HepG2 (cell line): ENCODE results near the gene CD248. TPM values are rescaled to one million over a fixed set of nuclear protein-coding genes. Genes with fewer than 3 reads are reported as not detected.

ENCODE experiments used
- E2F2 ChIP-seq: sonication (generic); formaldehyde crosslinking; IDR thresholded peaks from 2 replicates; pipeline ENCODE4 v1.4.0; 2020; ENCODE audit warnings: missing genetic modification reagents, borderline replicate concordance
- IKZF4 ChIP-seq: sonication (generic); formaldehyde crosslinking; IDR thresholded peaks from 2 replicates; pipeline ENCODE4 v1.5.1; 2020; ENCODE audit warnings: borderline replicate concordance, mild to moderate bottlenecking, low read depth, missing genetic modification reagents; ENCODE audit errors: not compliant biosample characterization
- IRF1 ChIP-seq: sonication (generic); formaldehyde crosslinking; IDR thresholded peaks from 2 replicates; pipeline ENCODE4 v1.4.0; 2020; ENCODE audit warnings: low read depth, mild to moderate bottlenecking, missing genetic modification reagents
- MXD4 ChIP-seq: IDR thresholded peaks from 2 replicates; pipeline ENCODE4 v1.6.1; 2016; ENCODE audit warnings: mild to moderate bottlenecking, missing biosample characterization, missing genetic modification reagents
- MYNN ChIP-seq: sonication (generic); formaldehyde crosslinking; IDR thresholded peaks from 2 replicates; pipeline ENCODE4 v1.4.0; 2020; ENCODE audit warnings: mild to moderate bottlenecking, low read depth, missing genetic modification reagents
- NAIF1 ChIP-seq: sonication (generic); formaldehyde crosslinking; IDR thresholded peaks from 2 replicates; pipeline ENCODE4 v1.5.0; 2020; ENCODE audit warnings: mild to moderate bottlenecking, missing genetic modification reagents, borderline replicate concordance
- RFXAP ChIP-seq: sonication (generic); formaldehyde crosslinking; IDR thresholded peaks from 2 replicates; pipeline ENCODE4 v1.4.0; 2020; ENCODE audit warnings: missing genetic modification reagents, borderline replicate concordance
- SP4 ChIP-seq: sonication (generic); formaldehyde crosslinking; IDR thresholded peaks from 2 replicates; pipeline ENCODE4 v1.8.1; 2023; ENCODE audit warnings: mild to moderate bottlenecking, missing genetic modification reagents
- TAF1 ChIP-seq: sonication (generic); formaldehyde crosslinking; IDR thresholded peaks from 2 replicates; pipeline ENCODE4 v1.4.0; 2020; ENCODE audit warnings: missing genetic modification reagents
- TMF1 ChIP-seq: sonication (generic); formaldehyde crosslinking; IDR thresholded peaks from 2 replicates; pipeline ENCODE4 v1.8.1; 2022; ENCODE audit warnings: low read depth, missing genetic modification reagents
- TRIM24 ChIP-seq: sonication (generic); formaldehyde crosslinking; IDR thresholded peaks from 2 replicates; pipeline ENCODE4 v1.8.0; 2022; ENCODE audit warnings: mild to moderate bottlenecking, missing genetic modification reagents
- WIZ ChIP-seq: sonication (generic); formaldehyde crosslinking; IDR thresholded peaks from 2 replicates; pipeline ENCODE4 v1.5.1; 2020; ENCODE audit warnings: mild to moderate bottlenecking, missing genetic modification reagents
- ZBTB37 ChIP-seq: sonication (generic); formaldehyde crosslinking; IDR thresholded peaks from 2 replicates; pipeline ENCODE4 v1.4.0; 2020; ENCODE audit warnings: mild to moderate bottlenecking, missing genetic modification reagents
- ZBTB42 ChIP-seq: sonication (generic); formaldehyde crosslinking; IDR thresholded peaks from 2 replicates; pipeline ENCODE4 v1.5.0; 2020; ENCODE audit warnings: mild to moderate bottlenecking, missing genetic modification reagents
- ZFP37 ChIP-seq: sonication (generic); formaldehyde crosslinking; IDR thresholded peaks from 2 replicates; pipeline ENCODE4 v1.4.0; 2020; ENCODE audit warnings: missing genetic modification reagents, borderline replicate concordance
- ZFP90 ChIP-seq: sonication (generic); formaldehyde crosslinking; IDR thresholded peaks from 2 replicates; pipeline ENCODE4 v1.8.0; 2022; ENCODE audit warnings: missing genetic modification reagents, mild to moderate bottlenecking, inconsistent platforms, borderline replicate concordance
- ZNF275 ChIP-seq: sonication (generic); formaldehyde crosslinking; IDR thresholded peaks from 2 replicates; pipeline ENCODE4 v1.8.0; 2022; ENCODE audit warnings: missing genetic modification reagents, mild to moderate bottlenecking, inconsistent platforms, borderline replicate concordance
- ZNF3 ChIP-seq: IDR thresholded peaks from 2 replicates; pipeline ENCODE4 v1.7.0; 2017; ENCODE audit warnings: inconsistent platforms
- ZNF354B ChIP-seq: sonication (generic); formaldehyde crosslinking; IDR thresholded peaks from 2 replicates; pipeline ENCODE4 v1.8.0; 2022; ENCODE audit warnings: mild to moderate bottlenecking, missing genetic modification reagents
- ZNF556 ChIP-seq: sonication (generic); formaldehyde crosslinking; IDR thresholded peaks from 2 replicates; pipeline ENCODE4 v1.4.0; 2020; ENCODE audit warnings: mild to moderate bottlenecking, missing genetic modification reagents, borderline replicate concordance
- ZNF639 ChIP-seq: conservative IDR thresholded peaks from 2 replicates; pipeline ENCODE4 v1.6.1; 2018; ENCODE audit warnings: missing genetic modification reagents
- ZNF782 ChIP-seq: sonication (generic); formaldehyde crosslinking; IDR thresholded peaks from 2 replicates; pipeline ENCODE4 v1.4.0; 2020; ENCODE audit warnings: missing genetic modification reagents, mild to moderate bottlenecking, borderline replicate concordance
- ZZZ3 ChIP-seq: sonication (generic); formaldehyde crosslinking; IDR thresholded peaks from 2 replicates; pipeline ENCODE4 v1.4.0; 2020; ENCODE audit warnings: missing genetic modification reagents, mild to moderate bottlenecking, borderline replicate concordance
- polyA plus RNA-seq, 8 experiments: library from polyadenylated mRNA; depleted of rRNA in 3 of 8; stranded (reverse) in 7 of 8; unstranded in 1 of 8; fragments of >200 nt; fragmentation: Illumina TruSeq in 4 of 8; extraction: Trizol in 4 of 8; gene quantifications; 2 replicates each; pipeline versions ENCODE4 v1.2.1 to v1.2.3, GENCODE V29; 2011 to 2016; ENCODE audit warnings: low read depth in 4 of 8, missing spikeins in 1 of 8, mixed read lengths in 1 of 8; ENCODE audit not compliant: insufficient read depth in 1 of 8
- total RNA-seq, 5 experiments: library from RNA; depleted of rRNA; stranded (reverse); fragments of >200 nt; fragmentation: Illumina TruSeq; extraction: Trizol; gene quantifications; 2 replicates each; pipeline ENCODE4 v1.2.3, GENCODE V29; 2016; ENCODE audit warnings: low read depth in 1 of 5

Gene CD248
- total and polyA plus RNA-seq, 2 of the 13 experiments (the other 11 are each of a cell fraction or from before 2014, with no cell fraction given): 0.25 to 0.35 TPM

- TF ChIP-seq TAF1 (peak; percentile 23; the same call in 1 of the 2 replicates), TRIM24 (no peak), ZNF556 (CRISPR knock-in tag) (no peak), ZBTB42 (CRISPR knock-in tag) (no peak), MXD4 (CRISPR knock-in tag) (no peak), IRF1 (no peak), ZNF354B (CRISPR knock-in tag) (no peak), ZNF3 (CRISPR knock-in tag) (no peak), MYNN (no peak), WIZ (no peak), E2F2 (CRISPR knock-in tag) (no peak), ZBTB37 (CRISPR knock-in tag) (no peak), IKZF4 (CRISPR knock-in tag) (peak; percentile 40), TMF1 (CRISPR knock-in tag) (no peak), SP4 (CRISPR knock-in tag) (peak; percentile 57; the same call in 1 of the 2 replicates), NAIF1 (CRISPR knock-in tag) (no peak), ZFP37 (0 out of 2 replicates have a peak, but pooled peaks have one; percentile 1), RFXAP (CRISPR knock-in tag) (0 out of 2 replicates have a peak, but pooled peaks have one; percentile 8), ZNF275 (0 out of 2 replicates have a peak, but pooled peaks have one; percentile 3), ZZZ3 (no peak; the same call in 1 of the 2 replicates), ZFP90 (CRISPR knock-in tag) (no peak), ZNF782 (CRISPR knock-in tag) (no peak), ZNF639 (no peak)
These were observed 48.4 kb downstream of the CD248 start, which contains the start of gene RAB1B (continued) for GRCh38 chr11:66268244-66268951.
